OCI-LY7 (cell line): ENCODE measurements around the gene SRPK2. TPM values are rescaled to one million over a fixed set of nuclear protein-coding genes. Genes with fewer than 3 reads are reported as not detected.

Experiments
- BruUV-seq: library from RNA; stranded (reverse); fragments of 400-500 nt; replicated peaks from 2 replicates; lab custom pipeline; 2021; lab: Mats Ljungman, UMichigan
- CTCF ChIA-PET: fragments of 300-600 bp; sonication (Branson Sonifier 250); formaldehyde crosslinking; loops from one replicate; lab custom pipeline; 2022; ENCODE audit warnings: antibody characterized with exemption; ENCODE audit not compliant: unreplicated experiment; lab: Charles Lee
- POLR2A ChIA-PET: fragments of 300-600 bp; sonication (Branson Sonifier 250); formaldehyde crosslinking; loops from one replicate; lab custom pipeline; 2022; ENCODE audit warnings: antibody characterized with exemption; lab: Charles Lee
- DNase-seq: peaks from one replicate; pipeline ENCODE4 v3.0.0-alpha.2; 2015; ENCODE audit warnings: low spot score
- H2AFZ ChIP-seq: fragments of 200-600 bp; sonication (generic), shearing (Covaris generic); 2 replicates; pipeline ENCODE4 v1.6.1; 2014; ENCODE audit warnings: mild to moderate bottlenecking, antibody characterized with exemption, low read length, moderate library complexity
- H3K27ac ChIP-seq: fragments of 200-600 bp; sonication (generic); 2 replicates; pipeline ENCODE4 v1.5.1; 2014; ENCODE audit warnings: mixed run types, low read depth, mild to moderate bottlenecking, moderate library complexity, low read length, inconsistent platforms; ENCODE audit not compliant: poor library complexity, severe bottlenecking
- H3K36me3 ChIP-seq: fragments of 200-600 bp; sonication (generic); 2 replicates; pipeline ENCODE4 v1.6.1; 2014; ENCODE audit warnings: mild to moderate bottlenecking, antibody characterized with exemption, low read length, moderate library complexity, mixed read lengths; ENCODE audit not compliant: insufficient read depth
- H3K4me1 ChIP-seq: fragments of 200-600 bp; sonication (generic); 2 replicates; pipeline ENCODE4 v1.5.1; 2014; ENCODE audit warnings: mild to moderate bottlenecking, low read length; ENCODE audit not compliant: insufficient read depth, poor library complexity, severe bottlenecking
- H3K4me2 ChIP-seq: fragments of 200-600 bp; sonication (generic); 2 replicates; pipeline ENCODE4 v1.6.1; 2014; ENCODE audit warnings: mild to moderate bottlenecking, low read length
- H3K4me3 ChIP-seq: fragments of 200-600 bp; sonication (generic); 2 replicates; pipeline ENCODE4 v1.5.1; 2014; ENCODE audit warnings: mild to moderate bottlenecking, low read depth, low read length; ENCODE audit not compliant: poor library complexity, severe bottlenecking
- H3K79me2 ChIP-seq: fragments of 200-600 bp; sonication (generic); 2 replicates; pipeline ENCODE4 v1.6.1; 2016; ENCODE audit warnings: low read depth, mild to moderate bottlenecking, low read length, moderate library complexity, mixed read lengths; ENCODE audit not compliant: insufficient read depth
- H3K9me2 ChIP-seq: fragments of 200-600 bp; sonication (generic); 2 replicates; pipeline ENCODE4 v1.6.1; 2016; ENCODE audit warnings: mild to moderate bottlenecking, low read length, mixed read lengths; ENCODE audit not compliant: insufficient read depth
- H3K9me3 ChIP-seq: fragments of 200-600 bp; sonication (generic); 2 replicates; pipeline ENCODE4 v1.6.1; 2014; ENCODE audit warnings: mild to moderate bottlenecking, mixed run types, low read length, mixed read lengths
- H4K20me1 ChIP-seq: fragments of 200-600 bp; sonication (generic); 2 replicates; pipeline ENCODE4 v1.6.1; 2014; ENCODE audit warnings: mild to moderate bottlenecking, antibody characterized with exemption, low read length, moderate library complexity, mixed read lengths; ENCODE audit not compliant: insufficient read depth
- CTCF ChIP-seq: fragments of 200-600 bp; sonication (generic); conservative IDR thresholded peaks from 2 replicates; pipeline ENCODE4 v1.5.1; 2014; ENCODE audit warnings: mild to moderate bottlenecking, antibody characterized with exemption, low read length, moderate library complexity, mixed read lengths
- EZH2phosphoT487 ChIP-seq: fragments of 200-600 bp; sonication (generic); IDR thresholded peaks from 2 replicates; pipeline ENCODE4 v1.6.1; 2018; ENCODE audit warnings: low read depth, borderline replicate concordance, mild to moderate bottlenecking, mixed run types, antibody characterized with exemption, low read length, moderate library complexity, mixed read lengths
- intact Hi-C: fragments of 100-400 bp; cut with micrococcal nuclease; formaldehyde crosslinking; loops from one replicate; pipeline ENCODE4 v1.10.0; 2022; ENCODE audit not compliant: unreplicated experiment
- total RNA-seq, 2 experiments: library from RNA; depleted of rRNA in 1 of 2; stranded (reverse); fragments of >200 nt in 1 of 2; shearing (Covaris generic) in 1 of 2; gene quantifications; 2 replicates each; pipeline ENCODE4 v1.2.3, GENCODE V29; 2014 to 2022

SRPK2 gene
- total RNA-seq, 2 experiments from 2014 or later, result 22.1 to 26.8 TPM

GRCh38 chr7:105250239-105250638 is 138.5 kb downstream of the SRPK2 start:
- TF ChIP-seq EZH2phosphoT487 (no peak), CTCF (no peak)
- Histone ChIP-seq H3K4me2 (no peak overlapping the region), H4K20me1 (peaks cover 7% of the 10 kb centered on the region; the same call in 1 of the 2 replicates), H3K36me3 (no peaks in the 10 kb centered on the region), H3K27ac (no peak overlapping the region), H3K9me3 (no peaks in the 10 kb centered on the region), H3K79me2 (no peaks in the 10 kb centered on the region), H2AFZ (no peak overlapping the region), H3K9me2 (no peaks in the 10 kb centered on the region), H3K4me3 (no peak overlapping the region), H3K4me1 (no peaks in the 10 kb centered on the region)
- ChIA-PET POLR2A (interaction anchor here (0.6 to 0.7 kb wide), 2 partner anchors 66 to 1015 kb away, joined by 4 read pairs; no protein-coding TSS in a partner anchor), CTCF (no interaction called here)
- intact Hi-C loops, result no loop called here
- no peak for DNase-seq
- no TSS peak for BruUV-seq

GRCh38 chr7:105249216-105249615 is 139.5 kb downstream of the SRPK2 start:
- BruUV-seq, result no TSS peak
- TF ChIP-seq CTCF (no peak), EZH2phosphoT487 (no peak)
- H3K9me3 ChIP-seq, result no peaks in the 10 kb centered on the region
- no peak overlapping the region for H3K4me2 ChIP-seq
- ChIA-PET POLR2A (interaction anchor here (1.1 kb wide), 1 partner anchor 15 kb away, joined by 3 read pairs; no protein-coding TSS in a partner anchor), CTCF (interaction anchor here (1.5 kb wide), 1 partner anchor 10 kb away, joined by 3 read pairs; no protein-coding TSS in a partner anchor)
- H2AFZ ChIP-seq, result no peak overlapping the region
- H3K9me2 ChIP-seq, result no peaks in the 10 kb centered on the region
- H3K27ac ChIP-seq, result no peak overlapping the region
- DNase-seq, result no peak
- intact Hi-C loops, result no loop called here
- H3K79me2 ChIP-seq, result no peaks in the 10 kb centered on the region
- no peak overlapping the region for H3K4me3 ChIP-seq
- no peaks in the 10 kb centered on the region for H3K36me3 ChIP-seq
- H4K20me1 ChIP-seq, result peaks cover 7% of the 10 kb centered on the region; the same call in 1 of the 2 replicates
- H3K4me1 ChIP-seq, result no peaks in the 10 kb centered on the region

- H3K9me3 ChIP-seq, result no peaks in the 10 kb centered on the region
- no peak overlapping the region for H3K27ac ChIP-seq
- DNase-seq, result no peak
- H3K4me3 ChIP-seq, result no peak overlapping the region
- peaks cover 7% of the 10 kb centered on the region; the same call in 1 of the 2 replicates for H4K20me1 ChIP-seq
- no TSS peak for BruUV-seq
- no peaks in the 10 kb centered on the region for H3K36me3 ChIP-seq
- intact Hi-C loops, result no loop called here
- TF ChIP-seq CTCF (no peak), EZH2phosphoT487 (no peak)
- CTCF ChIA-PET, result no interaction called here
- H3K4me2 ChIP-seq, result no peak overlapping the region
- H3K9me2 ChIP-seq, result no peaks in the 10 kb centered on the region
- H2AFZ ChIP-seq, result no peak overlapping the region
- H3K79me2 ChIP-seq, result no peaks in the 10 kb centered on the region
- POLR2A ChIA-PET, result interaction anchor here (0.7 to 1.3 kb wide), 2 partner anchors 22 to 492 kb away, joined by 4 to 5 read pairs; no protein-coding TSS in a partner anchor
- H3K4me1 ChIP-seq, result no peaks in the 10 kb centered on the region
These were observed 142.0 kb downstream of the SRPK2 start for GRCh38 chr7:105246679-105247078.
